Inferior parietal cortex (tissue), 1 donor: ENCODE results near the gene PM20D2.

Source experiments
- DNase-seq: peaks from one replicate; pipeline ENCODE4 v3.0.0-alpha.2; 2016; ENCODE audit errors: extremely low spot score

PM20D2 gene

DNA sequence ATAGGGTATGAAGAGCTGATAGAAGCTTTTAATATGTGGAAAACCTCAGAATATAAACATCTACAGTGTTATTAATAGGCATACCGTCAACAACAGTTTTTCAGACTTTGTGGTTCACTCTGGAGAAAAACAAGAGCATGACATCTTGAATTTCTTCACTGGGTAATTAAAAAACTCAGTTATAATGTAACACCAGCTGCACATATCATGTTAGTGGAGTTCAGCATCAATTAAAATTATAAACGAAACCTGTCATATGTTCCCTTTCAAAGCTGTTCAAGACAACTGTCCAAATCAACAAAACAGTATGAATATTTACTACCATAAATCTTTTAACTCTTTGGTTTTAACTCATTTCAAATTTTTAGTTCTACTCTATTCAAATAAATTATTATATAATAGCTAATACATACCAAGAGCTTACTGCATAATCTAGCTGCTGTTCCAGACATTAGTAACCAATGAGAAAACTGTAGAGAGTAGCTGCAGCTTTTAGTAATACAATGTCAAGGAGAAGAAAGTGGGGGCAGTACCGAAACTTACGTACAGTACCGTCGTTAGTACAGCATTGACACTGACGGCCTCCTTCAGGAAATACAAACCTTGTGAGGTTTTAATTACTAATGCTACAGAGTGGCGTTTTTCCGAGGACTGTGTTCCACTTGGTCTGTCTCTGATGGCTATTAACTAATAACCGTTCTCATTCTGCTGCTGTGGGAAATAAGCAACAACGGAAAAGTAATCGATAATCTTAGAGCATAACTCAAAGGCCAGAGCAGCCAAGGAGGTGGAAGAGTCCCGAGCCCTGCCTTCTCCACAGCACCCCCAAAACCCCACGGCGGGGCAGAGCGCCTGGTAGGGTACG is 532 bp upstream of the PM20D2 start:
- peak; percentile 39 for DNase-seq

GRCh38 chr6:89146718-89147700 is 1.2 kb downstream of the PM20D2 start:
- no peak for DNase-seq

- DNase-seq = no peak
Measured at GRCh38 chr6:89148016-89148750, 2.3 kb downstream of the PM20D2 start.

DNA sequence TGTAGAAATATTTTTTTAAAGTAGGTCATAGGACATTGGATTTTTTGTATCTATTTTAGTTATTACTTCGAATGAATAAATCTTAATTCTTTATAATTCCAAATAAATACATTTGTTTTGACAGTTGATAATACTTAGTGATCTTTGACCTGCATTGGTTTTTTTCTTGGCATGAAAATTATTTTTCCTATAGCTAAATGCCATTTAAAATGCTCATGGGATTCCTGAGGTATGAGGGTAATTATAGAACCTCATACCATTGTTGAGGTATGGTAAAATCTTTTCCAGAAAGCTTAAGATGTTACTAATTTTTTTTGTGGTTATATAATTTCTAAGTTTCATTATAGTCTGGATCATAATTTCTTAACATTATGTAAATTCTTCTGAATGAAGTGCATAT is 8.3 kb downstream of the PM20D2 start:
- no peak for DNase-seq

GRCh38 chr6:89160331-89161092 is 14.7 kb downstream of the PM20D2 start:
- DNase-seq = no peak

DNA sequence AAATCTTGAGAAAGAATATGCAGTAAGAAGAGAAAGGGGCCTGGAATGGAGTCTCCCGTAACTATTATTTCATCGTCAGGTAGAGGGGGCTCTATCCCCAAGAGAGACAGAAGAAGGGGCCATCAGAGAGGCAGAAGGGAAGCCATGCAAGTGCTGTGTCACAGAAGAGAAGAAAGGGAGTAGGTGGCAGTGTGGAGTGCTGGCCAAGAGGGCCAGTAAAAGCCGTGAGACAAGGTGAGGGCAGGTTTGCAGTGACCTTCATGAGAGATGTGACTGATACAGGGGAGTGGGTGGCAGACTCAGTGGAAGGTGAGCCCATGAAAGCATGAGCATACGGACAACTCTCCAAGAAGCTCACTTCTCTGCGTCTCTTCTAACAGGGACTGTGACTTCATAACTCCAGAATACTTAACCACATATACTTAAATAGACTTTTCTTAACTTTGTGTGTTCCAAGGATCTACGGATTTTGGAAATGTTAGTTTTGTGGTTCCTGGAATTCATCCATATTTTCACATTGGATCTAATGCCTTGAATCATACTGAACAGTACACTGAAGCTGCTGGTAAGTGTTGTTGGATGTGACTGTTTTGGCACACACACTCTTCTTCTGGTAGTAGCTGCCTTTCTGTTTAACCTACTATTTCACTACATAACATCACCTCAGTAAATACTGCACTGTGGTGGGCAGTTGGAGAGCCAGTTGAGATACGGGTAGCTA is 15.6 kb downstream of the PM20D2 start:
- DNase-seq = no peak

DNA sequence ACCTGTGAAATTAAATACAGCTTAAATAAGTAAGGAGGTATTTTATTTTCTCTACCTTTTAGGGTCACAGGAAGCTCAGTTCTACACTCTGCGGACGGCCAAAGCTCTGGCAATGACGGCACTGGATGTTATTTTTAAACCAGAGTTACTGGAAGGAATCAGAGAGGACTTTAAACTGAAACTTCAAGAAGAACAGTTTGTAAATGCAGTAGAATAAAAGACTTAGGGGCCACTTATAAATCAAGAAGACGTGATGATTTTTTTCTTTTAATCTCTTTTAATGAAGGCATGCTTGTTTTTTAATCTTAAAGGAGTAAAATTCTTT is 16.2 kb downstream of the PM20D2 start:
- DNase-seq = no peak

GRCh38 chr6:89172131-89172530 is 26.3 kb downstream of the PM20D2 start:
- no peak for DNase-seq

DNA sequence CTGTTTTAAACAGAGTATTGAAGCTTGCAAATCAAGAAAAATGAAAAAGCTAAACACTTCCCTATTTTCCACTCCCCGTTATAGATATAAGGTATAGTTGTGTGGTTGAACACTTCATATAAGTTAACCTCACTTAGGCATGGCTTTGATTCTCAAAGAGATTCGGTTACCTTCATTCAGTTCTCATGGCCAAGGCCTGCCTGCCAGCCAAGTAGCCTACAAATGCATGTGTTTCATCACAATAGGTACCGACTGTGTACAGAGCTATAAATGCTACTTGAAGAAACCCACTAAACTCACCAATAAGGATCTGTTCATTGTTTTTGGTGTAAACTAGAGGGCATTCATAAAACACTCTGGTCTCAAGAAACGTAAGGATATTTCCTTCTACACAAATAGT is 27.8 kb downstream of the PM20D2 start:
- no peak for DNase-seq

GRCh38 chr6:89180112-89180511 is 34.3 kb downstream of the PM20D2 start:
- DNase-seq = no peak

DNA sequence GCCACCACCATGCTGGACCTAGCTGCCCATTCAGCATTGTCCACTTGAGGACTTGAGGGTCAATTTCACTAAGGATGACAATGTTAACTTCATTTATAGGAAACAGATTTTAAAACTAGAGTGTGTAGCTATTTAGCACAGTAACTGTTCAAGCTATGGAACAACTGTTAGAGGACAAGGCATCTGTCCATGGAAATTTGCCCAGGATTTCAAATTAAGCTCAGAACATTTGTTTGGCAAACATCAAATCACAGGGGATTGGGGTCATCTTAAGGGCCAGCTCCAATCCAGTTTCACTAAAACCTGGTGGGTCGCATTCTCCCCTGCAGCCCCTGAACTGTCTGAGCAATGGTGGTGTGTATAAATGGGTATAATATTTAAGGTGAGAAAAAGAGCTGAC is 35.1 kb downstream of the PM20D2 start:
- no peak for DNase-seq

DNA sequence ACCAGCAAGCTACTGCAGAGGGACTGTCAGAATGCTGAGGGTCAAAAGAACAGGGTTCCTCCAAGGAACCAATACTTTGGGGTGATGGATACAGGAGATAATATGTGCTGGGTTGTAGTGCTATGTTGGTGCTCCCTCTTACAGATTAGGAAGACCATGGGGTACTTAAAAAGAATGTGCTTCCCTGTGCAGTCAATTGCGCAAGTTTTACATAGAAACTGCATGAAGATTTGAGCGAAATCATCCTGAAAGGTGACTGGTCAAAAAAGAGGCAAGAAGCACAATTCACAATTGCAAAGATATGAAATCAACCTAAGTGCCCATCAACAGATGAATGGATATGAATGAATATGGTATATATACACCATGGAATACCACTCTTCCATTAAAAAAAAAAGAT is 37.4 kb downstream of the PM20D2 start:
- no peak for DNase-seq

DNA sequence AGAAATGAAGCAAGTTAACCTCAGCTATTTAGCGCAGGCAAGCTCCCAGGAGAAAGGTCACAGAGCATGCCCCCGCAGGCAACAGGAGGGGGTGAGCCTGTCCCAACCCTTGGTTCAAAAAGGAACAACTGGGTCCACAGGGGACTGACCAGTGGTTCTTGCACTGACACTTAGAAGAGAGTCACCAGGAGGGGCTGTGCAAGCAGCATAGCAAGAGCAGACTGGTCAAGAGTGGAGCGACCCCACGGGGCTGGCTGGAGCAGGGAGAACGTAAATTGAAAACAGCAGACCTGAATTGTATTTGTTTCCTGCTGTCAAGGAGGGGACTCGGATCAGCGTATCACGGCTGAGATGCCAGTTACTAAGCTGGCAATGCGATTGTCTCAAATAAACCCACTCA is 38.5 kb downstream of the PM20D2 start:
- no peak for DNase-seq

DNA sequence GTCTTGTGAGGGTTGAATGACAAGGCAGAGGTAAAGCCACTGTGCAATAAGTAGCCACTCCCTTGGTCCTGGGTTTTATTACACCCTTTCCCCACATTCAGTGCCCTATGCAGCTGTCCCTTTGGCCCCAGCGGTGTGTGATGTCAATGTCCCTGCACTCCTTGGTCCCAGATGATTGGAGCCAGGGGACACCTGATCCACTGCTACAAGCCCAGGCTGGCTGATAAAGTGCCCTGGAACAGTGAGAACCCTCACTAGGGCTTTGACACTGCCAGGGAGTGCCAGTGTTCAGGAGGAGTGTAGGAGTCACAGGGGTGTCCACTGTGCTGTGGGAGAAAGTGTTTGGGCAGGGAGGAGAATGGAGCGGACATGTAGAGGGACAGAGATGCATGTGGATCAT is 40.9 kb downstream of the PM20D2 start:
- no peak for DNase-seq

DNA sequence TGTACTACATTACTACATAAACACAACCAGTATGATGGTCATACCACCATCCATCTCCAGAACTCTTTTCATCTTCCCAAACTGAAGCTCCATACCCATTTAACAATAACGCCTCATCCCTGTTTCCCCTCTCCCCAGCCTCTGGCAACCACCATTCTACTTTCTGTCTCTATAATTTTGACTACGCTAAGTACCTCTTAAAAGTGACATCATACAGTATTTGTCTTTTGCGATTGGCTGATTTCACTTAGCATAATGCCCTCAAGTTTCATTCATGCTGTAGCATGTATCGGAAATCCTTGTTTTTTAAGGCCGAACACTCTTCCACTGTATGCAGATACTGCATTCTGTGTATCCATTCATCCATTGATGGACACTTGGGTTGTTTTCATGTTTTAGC is 41.6 kb downstream of the PM20D2 start:
- DNase-seq = no peak

DNA sequence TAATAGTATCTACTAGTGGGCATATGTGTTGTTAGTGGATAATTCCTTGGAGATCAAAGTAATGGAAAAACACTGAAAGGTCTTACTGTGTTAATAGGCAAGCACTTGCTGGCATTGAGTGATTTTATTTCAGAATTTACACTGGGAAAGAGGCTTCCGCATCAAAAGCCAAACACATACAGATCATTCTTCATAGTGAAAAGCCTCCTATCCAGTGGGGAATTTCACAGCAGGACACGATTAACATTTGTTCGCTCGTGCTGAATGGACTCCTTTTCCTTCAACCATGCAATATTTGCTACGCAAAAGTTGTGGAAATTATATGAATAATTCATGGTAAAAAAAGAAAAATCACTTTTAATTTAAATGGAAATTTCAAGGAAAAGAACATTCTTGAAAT is 44.9 kb downstream of the PM20D2 start:
- no peak for DNase-seq

GRCh38 chr6:89194559-89194958 is 48.7 kb downstream of the PM20D2 start:
- DNase-seq = no peak

DNA sequence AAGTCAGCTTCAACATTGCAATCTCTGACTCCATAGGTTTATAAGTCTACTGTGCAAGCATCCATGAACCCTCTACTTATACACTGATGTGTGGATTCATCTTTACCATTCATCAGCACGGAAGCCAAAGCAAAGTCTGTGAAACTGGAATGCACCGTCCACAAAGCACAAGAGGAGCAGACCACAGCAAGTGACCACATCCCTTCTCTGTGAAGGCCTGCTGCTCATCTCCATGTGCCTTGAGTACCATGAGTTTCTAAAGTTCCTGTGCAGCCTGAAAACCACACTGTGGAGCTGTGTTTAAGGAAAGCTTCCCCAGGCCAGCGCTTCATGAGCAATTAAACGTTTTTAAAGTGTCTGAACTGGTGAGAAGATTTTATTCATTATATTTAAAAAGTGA is 51.3 kb downstream of the PM20D2 start:
- DNase-seq = no peak

DNA sequence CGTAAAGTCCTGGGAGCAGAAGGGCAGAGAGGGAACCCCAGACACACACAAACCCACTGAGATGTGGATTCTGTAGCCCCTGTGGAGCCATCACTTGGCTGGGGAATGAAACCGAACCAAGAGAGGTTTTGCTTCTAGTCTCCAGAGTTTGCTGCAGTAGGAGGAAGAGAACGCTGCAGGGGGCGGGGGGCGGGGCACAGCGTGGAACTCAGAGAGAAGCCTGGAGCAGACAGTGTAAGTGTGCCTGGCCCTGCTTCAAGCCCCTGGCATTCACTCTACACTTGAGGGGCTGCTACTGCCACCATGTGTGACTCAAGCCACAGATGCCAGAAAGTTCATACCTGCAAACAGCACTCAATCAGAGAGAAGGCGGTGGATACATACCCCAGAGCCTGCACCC is 52.4 kb downstream of the PM20D2 start:
- DNase-seq = no peak

GRCh38 chr6:89199579-89199978 is 53.7 kb downstream of the PM20D2 start:
- DNase-seq = no peak

GRCh38 chr6:89200706-89201215 is 54.9 kb downstream of the PM20D2 start:
- DNase-seq = no peak
